Gastrocnemius medialis (tissue), 4 donors: ENCODE measurements around the gene UBASH3B. TPM values are rescaled to one million over a fixed set of nuclear protein-coding genes. Genes with fewer than 3 reads are reported as not detected.

ENCODE experiments used
- ATAC-seq, 2 donors: fragments of 150-250 bp; one replicate each; pipeline ENCODE4 v1.9.1; 2016
- DNase-seq, 2 donors: peaks; one replicate each; pipeline ENCODE4 v3.0.0-alpha.2; 2019
- H3K27ac ChIP-seq, 4 donors: fragments of 200-600 bp; sonication (generic); 1 replicate in 1 of 4; 2 replicates in 3 of 4; pipeline ENCODE4 v1.5.1; 2016 to 2018; ENCODE audit warnings: mild to moderate bottlenecking in 2 of 4, moderate library complexity in 1 of 4
- H3K27me3 ChIP-seq, 3 donors: fragments of 200-600 bp; sonication (generic) in 2 of 3; 1 replicate in 1 of 3; 2 replicates in 2 of 3; pipeline versions ENCODE4 v1.5.1 to v1.6.0; 2016 to 2019; ENCODE audit warnings: mild to moderate bottlenecking in 1 of 3, moderate library complexity in 1 of 3
- H3K36me3 ChIP-seq, 2 donors: fragments of 200-600 bp; sonication (generic) in 1 of 2; one replicate each; pipeline ENCODE4 v1.5.1; 2017 to 2018
- H3K4me1 ChIP-seq, 2 donors: fragments of 200-600 bp; sonication (generic) in 1 of 2; one replicate each; pipeline ENCODE4 v1.5.1; 2016 to 2017; ENCODE audit warnings: mild to moderate bottlenecking in 2 of 2
- H3K4me3 ChIP-seq, 4 donors: fragments of 200-600 bp; sonication (generic) in 3 of 4; 1 replicate in 1 of 4; 2 replicates in 3 of 4; pipeline ENCODE4 v1.5.1; 2016 to 2019; ENCODE audit warnings: mild to moderate bottlenecking in 2 of 4
- H3K9me3 ChIP-seq, 3 donors: fragments of 200-600 bp; sonication (generic) in 2 of 3; 1 replicate in 1 of 3; 2 replicates in 2 of 3; pipeline ENCODE4 v1.5.1; 2016 to 2019
- CTCF ChIP-seq, 5 experiments: fragments of 450-650 bp in 3 of 5; fragments of 200-600 bp in 2 of 5; sonication (generic) in 2 of 5; IDR thresholded peaks in 4 of 5; conservative IDR thresholded peaks in 1 of 5; 1 replicate in 4 of 5; 2 replicates in 1 of 5; pipeline ENCODE4 v1.5.1; 2016 to 2019; ENCODE audit warnings: antibody characterized with exemption in 5 of 5, mild to moderate bottlenecking in 3 of 5, moderate library complexity in 3 of 5
- POLR2A ChIP-seq, 2 donors: fragments of 450-650 bp; IDR thresholded peaks; one replicate each; pipeline ENCODE4 v1.6.1; 2017; ENCODE audit warnings: antibody characterized with exemption in 2 of 2, mild to moderate bottlenecking in 2 of 2, moderate library complexity in 2 of 2
- in situ Hi-C, 4 donors: fragments of 200-750 bp; cut with MboI; loops; one replicate each; pipeline versions ENCODE4 v1.15.0 to v1.8.0; 2017; ENCODE audit warnings: low sequenced_read_pairs in 4 of 4
- intact Hi-C: fragments of 100-400 bp; cut with DNase I; formaldehyde crosslinking; loops from one replicate; pipeline ENCODE4 v1.15.1; 2023; ENCODE audit warnings: low total_unique reads
- total RNA-seq, 4 donors: library from RNA; depleted of rRNA; stranded (reverse); fragments of >200 nt; gene quantifications; one replicate each; pipeline versions ENCODE4 v1.1.0 to v1.2.3, GENCODE V29; 2016

UBASH3B gene
- total RNA-seq, 4 donors from 2014 or later = 0.32 to 2.9 (median 0.87) TPM

GRCh38 chr11:122697636-122698167 lies 42.2 kb downstream of the UBASH3B start:
- no peaks in the 10 kb centered on the region for H3K27me3 ChIP-seq
- DNase-seq (no peak), ATAC-seq (peak; percentile 16 to 41)
- TF ChIP-seq POLR2A (IDR thresholded peaks at IDR 0.05) (no peak), CTCF (IDR thresholded peaks at IDR 0.05 in 4 of 5, conservative IDR thresholded peaks at IDR 0.05 in 1 of 5) (no peak)
- in situ Hi-C loops = no loop called here
- no peaks in the 10 kb centered on the region for H3K36me3 ChIP-seq
- no peaks in the 10 kb centered on the region for H3K9me3 ChIP-seq
- H3K4me3 ChIP-seq = no peak overlapping the region
- no peak overlapping the region for H3K27ac ChIP-seq
- no peaks in the 10 kb centered on the region for H3K4me1 ChIP-seq
- intact Hi-C loops = no loop called here

- TF ChIP-seq POLR2A (IDR thresholded peaks at IDR 0.05) = no peak
- H3K4me3 ChIP-seq = no peak overlapping the region
- no peaks in the 10 kb centered on the region for H3K27me3 ChIP-seq
- no peak for DNase-seq
- in situ Hi-C loops (no loop called here), intact Hi-C loops (no loop called here)
- H3K36me3 ChIP-seq = no peaks in the 10 kb centered on the region
- no peaks in the 10 kb centered on the region for H3K9me3 ChIP-seq
- no peaks in the 10 kb centered on the region for H3K4me1 ChIP-seq
- no peak for ATAC-seq
- H3K27ac ChIP-seq = no peak overlapping the region
These were observed 42.9 kb downstream of the UBASH3B start for GRCh38 chr11:122698392-122698791.

- no peak overlapping the region for H3K4me3 ChIP-seq
- H3K27ac ChIP-seq = no peak overlapping the region
- in situ Hi-C loops (no loop called here), intact Hi-C loops (no loop called here)
- DNase-seq = no peak
- H3K36me3 ChIP-seq = no peaks in the 10 kb centered on the region
- no peaks in the 10 kb centered on the region for H3K4me1 ChIP-seq
- no peaks in the 10 kb centered on the region for H3K9me3 ChIP-seq
- H3K27me3 ChIP-seq = no peaks in the 10 kb centered on the region
- no peak for ATAC-seq
- no peak for TF ChIP-seq CTCF (IDR thresholded peaks at IDR 0.05 in 4 of 5, conservative IDR thresholded peaks at IDR 0.05 in 1 of 5)
- no peak for TF ChIP-seq POLR2A (IDR thresholded peaks at IDR 0.05)
These were observed 45.1 kb downstream of the UBASH3B start for GRCh38 chr11:122700666-122701065.

GRCh38 chr11:122701143-122701542 lies 45.6 kb downstream of the UBASH3B start:
- H3K9me3 ChIP-seq = no peaks in the 10 kb centered on the region
- H3K4me1 ChIP-seq = no peaks in the 10 kb centered on the region
- intact Hi-C loops = no loop called here
- no peak overlapping the region for H3K27ac ChIP-seq
- H3K4me3 ChIP-seq = no peak overlapping the region
- no peaks in the 10 kb centered on the region for H3K27me3 ChIP-seq
- no peak for DNase-seq
- no peak for ATAC-seq
- H3K36me3 ChIP-seq = no peaks in the 10 kb centered on the region
- in situ Hi-C loops = no loop called here
- TF ChIP-seq CTCF (IDR thresholded peaks at IDR 0.05 in 4 of 5, conservative IDR thresholded peaks at IDR 0.05 in 1 of 5) (no peak), POLR2A (IDR thresholded peaks at IDR 0.05) (no peak)

GRCh38 chr11:122703541-122704272 lies 48.2 kb downstream of the UBASH3B start:
- TF ChIP-seq CTCF (IDR thresholded peaks at IDR 0.05 in 4 of 5, conservative IDR thresholded peaks at IDR 0.05 in 1 of 5) (no peak), POLR2A (IDR thresholded peaks at IDR 0.05) (no peak)
- no peaks in the 10 kb centered on the region for H3K27me3 ChIP-seq
- intact Hi-C loops = no loop called here
- in situ Hi-C loops = no loop called here
- ATAC-seq (no peak), DNase-seq (no peak)
- H3K4me1 ChIP-seq = no peaks in the 10 kb centered on the region
- no peaks in the 10 kb centered on the region for H3K9me3 ChIP-seq
- no peak overlapping the region for H3K27ac ChIP-seq
- H3K36me3 ChIP-seq = no peaks in the 10 kb centered on the region
- no peak overlapping the region for H3K4me3 ChIP-seq
